Occipital lobe (tissue), 2 donors: ENCODE results near the gene DUOX2. TPM values are rescaled to one million over a fixed set of nuclear protein-coding genes. Genes with fewer than 3 reads are reported as not detected.
"Not testable (repeated sequence)": the region's sequence is repeated elsewhere in the genome, so short reads cannot be mapped to it uniquely, and the experiment has no call there.

ENCODE experiments used
- DNase-seq: peaks from one replicate; lab custom pipeline; 2025; lab: John Stamatoyannopoulos, UW
- total RNA-seq: library from RNA; depleted of rRNA; stranded (reverse); fragments of >200 nt; gene quantifications from one replicate; pipeline ENCODE4 v1.2.3, GENCODE V29; 2014

The DUOX2 gene
- total RNA-seq, 1 donor from 2014 or later, result not detected

DNA sequence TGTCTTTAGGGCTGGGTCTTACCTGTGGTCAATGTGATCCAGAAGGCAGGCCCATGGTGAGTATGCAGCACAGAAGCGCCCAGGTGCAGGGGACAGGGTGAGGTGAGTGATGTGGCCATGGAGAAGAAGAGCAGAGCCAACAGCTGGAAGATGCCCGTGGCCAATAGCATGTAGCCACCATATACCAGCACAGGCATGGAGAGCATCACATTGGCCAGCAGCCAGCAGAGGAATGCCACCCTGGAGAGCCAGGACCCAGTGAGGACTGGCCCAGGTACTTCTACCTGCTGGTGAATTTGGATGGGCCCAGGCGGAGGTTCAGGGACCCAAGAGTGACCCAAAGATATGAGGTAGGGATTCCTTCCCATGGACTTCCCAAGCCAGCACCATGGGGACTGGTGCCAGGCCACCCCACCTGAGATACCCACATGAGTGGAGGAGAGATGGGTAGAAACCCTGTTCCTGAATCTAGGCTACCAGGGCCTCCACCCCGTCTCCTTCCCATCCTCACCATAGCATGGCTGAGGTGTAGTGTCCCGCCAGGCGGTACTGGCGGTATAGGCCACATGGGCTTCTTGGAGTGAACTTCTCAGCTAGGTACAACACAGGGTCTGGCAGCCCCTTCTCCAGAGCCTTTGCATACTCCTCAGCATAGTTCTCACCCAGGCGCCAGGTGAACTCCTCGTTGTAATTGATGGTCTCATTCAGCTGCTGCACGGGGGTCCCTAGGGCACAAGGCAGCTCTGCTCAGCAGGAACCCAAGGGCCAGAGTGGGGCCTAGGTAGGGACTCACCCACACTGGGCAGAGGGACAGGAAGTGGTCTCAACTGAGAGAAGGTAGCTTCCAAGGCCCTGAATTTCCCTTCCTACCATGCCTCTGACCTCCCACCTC lies 6.4 kb upstream of the DUOX2 start:
- DNase-seq, result no peak

GRCh38 chr15:45118996-45119395 lies 5.0 kb upstream of the DUOX2 start:
- no peak for DNase-seq

GRCh38 chr15:45118131-45118588 lies 4.2 kb upstream of the DUOX2 start:
- peak; percentile 78 for DNase-seq

DNA sequence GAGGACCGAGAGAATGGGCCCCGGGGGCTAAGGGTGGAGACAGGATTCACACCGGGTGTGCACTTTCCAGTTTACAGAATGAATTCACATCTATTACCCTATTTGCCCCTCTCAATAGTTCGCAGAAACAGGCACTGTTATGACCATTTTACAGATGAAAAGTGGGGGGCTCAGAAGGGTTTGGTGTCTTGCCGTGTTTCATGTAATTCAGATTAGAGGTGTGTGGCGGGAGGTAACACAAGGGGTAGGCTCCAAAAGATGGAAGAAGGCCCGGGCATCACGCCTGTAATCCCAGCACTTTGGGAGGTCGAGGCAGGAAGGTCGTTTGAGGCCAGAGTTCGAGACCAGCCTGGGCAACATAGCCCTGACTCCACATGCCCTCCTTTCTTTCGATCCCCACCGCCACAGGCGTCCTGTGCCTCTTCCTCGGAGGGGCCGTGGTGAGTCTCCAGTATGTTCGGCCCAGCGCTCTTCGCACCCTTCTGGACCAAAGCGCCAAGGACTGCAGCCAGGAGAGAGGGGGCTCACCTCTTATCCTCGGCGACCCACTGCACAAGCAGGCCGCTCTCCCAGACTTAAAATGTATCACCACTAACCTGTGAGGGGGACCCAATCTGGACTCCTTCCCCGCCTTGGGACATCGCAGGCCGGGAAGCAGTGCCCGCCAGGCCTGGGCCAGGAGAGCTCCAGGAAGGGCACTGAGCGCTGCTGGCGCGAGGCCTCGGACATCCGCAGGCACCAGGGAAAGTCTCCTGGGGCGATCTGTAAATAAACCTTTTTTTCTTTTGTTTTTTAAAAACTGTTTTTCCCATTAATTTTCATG lies 3.5 kb upstream of the DUOX2 start:
- DNase-seq, result no peak

DNA sequence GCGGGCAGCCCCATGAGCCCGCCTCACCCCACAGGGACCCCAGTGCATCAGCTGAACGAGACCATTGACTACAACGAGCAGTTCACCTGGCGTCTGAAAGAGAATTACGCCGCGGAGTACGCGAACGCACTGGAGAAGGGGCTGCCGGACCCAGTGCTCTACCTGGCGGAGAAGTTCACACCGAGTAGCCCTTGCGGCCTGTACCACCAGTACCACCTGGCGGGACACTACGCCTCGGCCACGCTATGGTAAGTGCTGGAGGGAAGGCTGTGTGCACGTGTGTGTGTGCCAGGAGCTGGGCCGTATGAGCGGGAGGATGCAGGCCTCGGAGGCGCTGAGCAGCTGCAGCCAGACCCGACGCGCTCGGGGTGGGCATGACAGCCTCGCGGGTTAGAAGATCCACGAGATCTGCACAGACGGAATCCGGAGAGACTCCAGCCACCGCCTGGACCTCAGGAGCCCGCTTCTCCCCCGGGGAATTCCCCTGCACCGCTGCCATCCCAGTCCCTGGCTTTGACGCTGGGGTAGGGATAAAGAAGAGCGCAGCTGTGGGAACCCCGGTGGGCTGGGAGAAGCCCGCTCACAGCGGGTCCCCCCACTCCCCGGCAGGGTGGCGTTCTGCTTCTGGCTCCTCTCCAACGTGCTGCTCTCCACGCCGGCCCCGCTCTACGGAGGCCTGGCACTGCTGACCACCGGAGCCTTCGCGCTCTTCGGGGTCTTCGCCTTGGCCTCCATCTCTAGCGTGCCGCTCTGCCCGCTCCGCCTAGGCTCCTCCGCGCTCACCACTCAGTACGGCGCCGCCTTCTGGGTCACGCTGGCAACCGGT lies 2.7 kb upstream of the DUOX2 start:
- DNase-seq, result no peak

- no peak for DNase-seq
Observed at GRCh38 chr15:45116006-45116481, 2.1 kb upstream of the DUOX2 start.

- no peak for DNase-seq
Observed at GRCh38 chr15:45115312-45115820, 1.4 kb upstream of the DUOX2 start.

DNA sequence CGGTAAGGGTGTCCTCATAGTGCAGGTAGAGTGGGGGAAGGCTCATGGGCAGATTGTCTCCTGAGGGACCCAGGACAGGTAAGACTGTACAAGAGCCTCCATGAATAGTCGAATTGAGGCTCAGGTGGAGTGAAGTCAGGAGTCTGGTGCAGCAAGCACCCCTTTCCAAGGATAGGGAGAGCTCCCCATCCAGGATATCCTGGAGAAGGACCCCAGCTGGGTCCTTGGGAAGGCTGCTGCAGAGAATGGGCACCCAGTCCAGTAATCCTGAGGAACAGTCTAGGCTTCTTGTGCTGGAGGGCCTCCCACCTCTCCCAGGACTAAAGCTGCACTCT lies 746 bp upstream of the DUOX2 start:
- no peak for DNase-seq

DNA sequence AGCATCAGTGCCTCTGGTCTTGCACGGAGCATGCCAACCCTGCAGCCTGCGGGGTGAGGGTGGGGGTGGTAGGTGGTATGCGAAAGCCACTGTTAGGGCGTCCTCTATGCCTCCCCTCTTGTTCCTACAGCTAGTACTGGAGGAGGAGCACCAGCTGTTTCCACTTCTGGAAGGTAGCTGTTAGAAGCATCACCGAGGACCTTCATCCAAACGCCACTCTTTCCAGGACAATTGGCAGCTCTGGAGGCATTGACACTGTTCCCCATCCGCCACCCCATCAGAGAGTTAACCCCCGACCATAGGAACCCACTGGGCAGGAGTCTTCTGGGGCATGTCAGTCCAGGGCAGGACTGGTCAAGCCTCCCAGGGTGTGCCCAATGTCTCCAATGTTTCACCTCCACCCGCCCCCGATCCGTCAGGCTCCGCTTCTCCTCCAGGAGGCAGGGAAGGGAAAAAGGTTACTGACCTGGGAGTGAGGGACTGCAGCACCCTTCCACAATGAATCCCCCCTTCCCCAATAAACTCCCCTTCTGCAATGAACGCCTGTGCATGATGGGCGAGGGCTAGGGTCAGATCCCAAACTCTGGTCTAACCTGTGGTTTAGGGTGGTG lies 487 bp downstream of the DUOX2 start:
- DNase-seq, result no peak

GRCh38 chr15:45112591-45113379 lies 1.2 kb downstream of the DUOX2 start:
- DNase-seq, result no peak

DNA sequence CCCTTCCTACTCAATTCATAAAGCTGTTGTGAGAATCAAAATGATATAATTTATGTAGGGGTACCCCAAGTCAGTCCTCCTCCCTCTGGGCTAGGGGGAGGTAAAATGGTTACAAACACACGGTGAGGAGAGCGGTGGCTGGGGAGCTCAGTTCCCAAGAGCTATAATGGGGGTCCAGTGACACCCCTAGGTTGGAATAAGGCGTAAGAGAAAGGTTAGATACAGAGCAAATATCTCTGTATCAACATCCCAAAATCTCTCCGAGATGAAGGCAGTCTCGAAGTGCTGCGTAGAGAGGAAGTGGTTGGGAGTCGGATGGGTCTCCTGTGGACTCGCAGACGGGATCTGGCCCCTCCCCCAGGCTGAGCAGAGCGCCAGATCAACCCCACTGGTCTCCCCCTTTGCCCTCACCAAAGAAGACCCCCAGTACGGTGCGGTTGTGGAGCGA lies 1.8 kb downstream of the DUOX2 start:
- no peak for DNase-seq

DNA sequence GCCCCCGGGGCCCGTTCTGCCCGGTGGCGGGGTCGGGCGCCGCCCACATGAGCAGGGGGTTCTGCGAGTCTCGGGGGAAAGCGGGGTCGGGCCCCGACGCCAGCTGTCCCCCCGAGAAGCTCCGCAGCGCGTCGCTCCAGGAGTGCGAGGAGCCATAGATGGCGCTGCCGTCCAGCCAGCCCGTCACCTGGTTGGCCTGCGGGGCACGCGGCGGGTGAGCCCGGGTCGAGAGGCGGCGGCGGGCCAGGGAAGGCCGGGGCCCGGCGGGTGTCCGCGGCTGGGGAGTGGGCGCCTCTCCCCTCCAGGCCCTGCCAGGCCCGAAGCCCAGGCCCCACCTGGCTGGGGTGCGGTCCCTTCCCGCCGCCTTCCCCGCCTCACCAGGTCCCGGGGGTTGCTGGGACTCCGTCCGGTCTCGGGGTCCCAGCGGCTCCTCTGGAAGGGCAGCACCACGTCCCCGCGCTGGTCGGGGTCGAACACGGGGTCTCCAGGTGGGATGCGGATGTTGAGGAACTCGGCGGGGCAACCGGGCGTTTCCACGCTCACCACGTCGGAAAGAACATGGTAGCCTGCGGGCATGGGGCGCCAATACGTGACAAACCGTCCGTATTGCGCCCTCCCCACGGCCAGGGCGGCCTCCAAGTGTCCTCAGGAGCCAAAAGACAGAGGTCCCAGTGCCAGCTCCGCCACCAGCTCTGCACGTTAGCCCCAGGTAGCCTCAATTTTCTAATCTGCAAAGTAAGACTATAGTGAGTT lies 2.4 kb downstream of the DUOX2 start:
- no peak for DNase-seq

GRCh38 chr15:45110256-45110820 lies 3.6 kb downstream of the DUOX2 start:
- no peak for DNase-seq

- DNase-seq, result no peak
Observed at GRCh38 chr15:45107941-45108630, 5.9 kb downstream of the DUOX2 start.

DNA sequence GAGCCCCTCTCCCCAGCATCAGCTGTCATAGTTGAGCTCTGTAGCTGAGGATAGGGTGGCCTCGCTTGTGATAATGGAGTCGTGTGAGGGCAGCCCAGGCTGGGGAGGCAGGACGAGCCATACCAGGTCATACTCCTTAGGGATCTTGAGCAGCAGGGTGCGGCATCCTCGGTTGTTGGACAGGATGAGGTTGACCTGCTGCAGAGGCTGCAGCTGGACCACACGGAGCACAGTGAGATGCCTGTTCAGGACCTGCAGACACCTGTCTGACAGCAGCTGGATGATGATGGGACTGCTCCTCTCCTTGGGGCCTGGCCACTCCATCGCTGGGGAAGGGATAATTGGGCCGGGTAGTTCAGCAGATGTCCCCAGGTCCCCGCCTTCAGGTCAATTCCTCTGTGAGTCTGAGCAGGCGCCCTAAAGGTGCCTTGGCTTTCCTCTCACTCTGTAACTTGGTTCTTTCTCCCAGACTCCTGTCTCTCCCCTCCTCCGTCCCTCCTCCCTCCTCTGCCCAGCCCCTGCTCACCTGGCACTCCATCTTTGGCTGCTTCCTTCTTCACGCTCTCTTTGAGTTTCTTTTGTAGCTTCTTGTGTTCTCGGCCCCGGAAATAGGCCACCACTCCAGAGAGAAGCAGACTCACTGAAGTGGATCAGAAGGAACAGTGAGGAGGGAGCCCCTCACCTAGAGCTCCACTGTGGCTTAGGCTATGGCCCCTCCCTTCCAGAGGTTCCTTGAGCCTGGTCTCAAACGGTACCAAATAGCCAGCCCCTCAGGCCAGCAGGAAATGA lies 7.8 kb downstream of the DUOX2 start:
- DNase-seq, result no peak

DNA sequence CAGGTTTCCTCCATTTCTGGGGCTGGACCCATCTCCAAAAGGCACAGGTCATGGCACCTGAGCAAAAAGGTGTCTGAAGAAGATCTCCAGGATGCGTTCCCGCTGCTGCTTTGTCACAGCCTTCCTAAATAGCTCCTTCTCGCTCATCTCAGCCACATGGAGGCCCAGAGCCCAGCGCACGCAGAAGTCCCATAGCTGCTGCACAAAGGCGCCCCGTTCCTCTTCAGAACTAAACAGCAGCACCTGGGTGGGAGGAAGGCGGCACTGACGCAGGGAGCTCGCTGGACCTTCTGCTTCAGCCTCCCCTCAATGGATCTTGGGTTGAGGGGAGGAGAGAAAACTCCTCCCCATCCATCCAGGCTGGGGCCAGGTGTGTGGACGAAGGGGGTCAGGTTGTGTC lies 8.4 kb downstream of the DUOX2 start:
- no peak for DNase-seq

DNA sequence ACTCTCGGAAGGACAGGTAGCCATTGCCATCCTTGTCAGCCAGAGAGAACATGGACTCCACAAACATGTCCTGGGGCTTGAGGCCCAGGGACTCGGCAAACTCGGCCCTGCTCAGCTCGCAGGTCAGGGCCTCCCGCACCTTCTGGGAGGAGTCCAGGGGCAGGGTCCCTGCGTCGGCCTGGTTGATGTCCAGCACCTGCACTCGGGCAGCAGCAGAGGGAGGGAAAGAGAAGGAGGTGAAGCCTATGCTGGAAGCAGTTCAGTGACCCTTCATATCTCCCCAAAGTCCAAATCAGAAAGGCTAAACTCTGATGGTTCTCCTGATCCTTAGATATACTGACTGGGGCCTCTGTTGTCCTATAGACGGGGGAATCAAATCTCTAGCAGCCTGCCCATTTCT lies 9.8 kb downstream of the DUOX2 start:
- DNase-seq, result not testable (repeated sequence)
